ENCODE data around the gene DHRS3.

DHRS3 gene

GRCh38 chr1:12599657-12600056 lies 18.4 kb downstream of the DHRS3 start:
- no peak for DNase-seq (ENCODE audit: extremely low read depth, insufficient read length)
- Histone ChIP-seq H3K4me3 (replicated peaks; ENCODE audit: low read depth, low read length) (no peak overlapping the region), H3K36me3 (ENCODE audit: control insufficient read depth, insufficient read depth, low read length) (no peaks in the 10 kb centered on the region), H3K27me3 (replicated peaks; ENCODE audit: control insufficient read depth, insufficient read depth, low read length) (no peaks in the 10 kb centered on the region; the same call in none of the 2 replicates)
- no peak for TF ChIP-seq CTCF (IDR thresholded peaks at IDR 0.05; ENCODE audit: insufficient read depth, low read length, poor library complexity, severe bottlenecking)

GRCh38 chr1:12598974-12599373 lies 19.0 kb downstream of the DHRS3 start:
- Histone ChIP-seq H3K27me3 (replicated peaks; ENCODE audit: control insufficient read depth, insufficient read depth, low read length) (no peaks in the 10 kb centered on the region; the same call in none of the 2 replicates), H3K4me3 (replicated peaks; ENCODE audit: low read depth, low read length) (no peak overlapping the region), H3K36me3 (ENCODE audit: control insufficient read depth, insufficient read depth, low read length) (no peaks in the 10 kb centered on the region)
- no peak for TF ChIP-seq CTCF (IDR thresholded peaks at IDR 0.05; ENCODE audit: insufficient read depth, low read length, poor library complexity, severe bottlenecking)
- DNase-seq (ENCODE audit: extremely low read depth, insufficient read length), result no peak

- DNase-seq (ENCODE audit: extremely low read depth, insufficient read length), result no peak
- no peak for TF ChIP-seq CTCF (IDR thresholded peaks at IDR 0.05; ENCODE audit: insufficient read depth, low read length, poor library complexity, severe bottlenecking)
- Histone ChIP-seq H3K36me3 (ENCODE audit: control insufficient read depth, insufficient read depth, low read length) (no peaks in the 10 kb centered on the region), H3K4me3 (replicated peaks; ENCODE audit: low read depth, low read length) (no peak overlapping the region), H3K27me3 (replicated peaks; ENCODE audit: control insufficient read depth, insufficient read depth, low read length) (no peaks in the 10 kb centered on the region; the same call in none of the 2 replicates)
These were observed 20.2 kb downstream of the DHRS3 start for GRCh38 chr1:12597792-12598191.

- no peak overlapping the region for H3K4me3 ChIP-seq (replicated peaks; ENCODE audit: low read depth, low read length)
- no peak for DNase-seq (ENCODE audit: extremely low read depth, insufficient read length)
- H3K36me3 ChIP-seq (ENCODE audit: control insufficient read depth, insufficient read depth, low read length), result no peaks in the 10 kb centered on the region
- H3K27me3 ChIP-seq (replicated peaks; ENCODE audit: control insufficient read depth, insufficient read depth, low read length), result no peaks in the 10 kb centered on the region; the same call in none of the 2 replicates
- TF ChIP-seq CTCF (IDR thresholded peaks at IDR 0.05; ENCODE audit: insufficient read depth, low read length, poor library complexity, severe bottlenecking), result no peak
These were observed 21.8 kb downstream of the DHRS3 start for GRCh38 chr1:12596007-12596821.

- no peak overlapping the region for H3K4me3 ChIP-seq (replicated peaks; ENCODE audit: low read depth, low read length)
These were observed 22.3 kb downstream of the DHRS3 start for GRCh38 chr1:12595757-12596006.

More at GRCh38 chr1:12595757-12596006, 22.3 kb downstream of the DHRS3 start:
- no peak for TF ChIP-seq CTCF (IDR thresholded peaks at IDR 0.05; ENCODE audit: insufficient read depth, low read length, poor library complexity, severe bottlenecking)
- Histone ChIP-seq H3K27me3 (replicated peaks; ENCODE audit: control insufficient read depth, insufficient read depth, low read length) (no peaks in the 10 kb centered on the region; the same call in none of the 2 replicates), H3K36me3 (ENCODE audit: control insufficient read depth, insufficient read depth, low read length) (no peaks in the 10 kb centered on the region)
- no peak for DNase-seq (ENCODE audit: extremely low read depth, insufficient read length)
